HUES48 (cell line): ENCODE data around the gene INTS11.

Source experiments
- H3K27ac ChIP-seq: one replicate; pipeline ENCODE4 v1.7.0; 2013; ENCODE audit warnings: low read depth, low read length, inconsistent platforms
- H3K27me3 ChIP-seq: 2 replicates; pipeline ENCODE4 v1.6.1; 2013; ENCODE audit warnings: mild to moderate bottlenecking, low read length; ENCODE audit not compliant: control insufficient read depth, insufficient read depth
- H3K36me3 ChIP-seq: 2 replicates; pipeline ENCODE4 v1.6.1; 2013; ENCODE audit warnings: low read length; ENCODE audit not compliant: control insufficient read depth, insufficient read depth
- H3K4me1 ChIP-seq: 2 replicates; pipeline ENCODE4 v1.6.1; 2013; ENCODE audit warnings: mild to moderate bottlenecking, low read length; ENCODE audit not compliant: control insufficient read depth, insufficient read depth
- H3K4me3 ChIP-seq: 2 replicates; pipeline ENCODE4 v1.5.1; 2013; ENCODE audit warnings: mild to moderate bottlenecking, low read depth, low read length
- H3K9ac ChIP-seq: 2 replicates; pipeline ENCODE4 v1.6.1; 2013; ENCODE audit warnings: mild to moderate bottlenecking, low read depth, low read length, moderate library complexity
- H3K9me3 ChIP-seq: 2 replicates; pipeline ENCODE4 v1.6.1; 2013; ENCODE audit warnings: low read length; ENCODE audit not compliant: control insufficient read depth, insufficient read depth

The INTS11 gene

GRCh38 chr1:1309251-1310108 lies 15.0 kb downstream of the INTS11 start:
- Histone ChIP-seq H3K27me3 (no peaks in the 10 kb centered on the region; the same call in 1 of the 2 replicates), H3K36me3 (peaks cover 46% of the 10 kb centered on the region), H3K4me3 (peak overlapping the region; percentile 75), H3K9me3 (no peaks in the 10 kb centered on the region), H3K4me1 (peaks cover 36% of the 10 kb centered on the region), H3K27ac (peak overlapping the region; percentile 31), H3K9ac (peak overlapping the region; percentile 57; the same call in 1 of the 2 replicates)

DNA sequence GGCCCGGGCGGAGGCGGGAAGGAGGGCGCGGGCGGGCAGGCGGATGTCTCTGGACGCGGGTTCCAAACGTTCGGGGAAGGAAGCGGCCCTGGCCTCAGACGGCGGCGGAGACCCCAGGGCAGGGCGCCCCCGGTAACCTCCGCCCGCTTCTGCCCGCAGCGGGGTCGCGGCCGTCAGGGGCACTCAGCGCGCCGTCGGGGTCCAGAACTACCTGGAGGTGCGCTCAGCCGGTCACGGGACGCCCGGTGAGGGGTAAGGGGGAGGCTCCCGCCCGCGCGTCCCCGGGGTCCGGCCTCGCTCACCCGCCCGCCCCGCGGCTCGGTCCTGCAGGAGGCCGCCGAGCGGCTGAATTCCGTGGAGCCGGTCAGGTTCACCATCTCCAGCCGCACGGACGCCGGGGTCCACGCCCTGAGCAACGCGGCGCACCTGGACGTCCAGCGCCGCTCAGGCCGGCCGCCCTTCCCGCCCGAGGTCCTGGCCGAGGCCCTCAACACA lies 15.7 kb downstream of the INTS11 start:
- H3K4me1 ChIP-seq: peaks cover 38% of the 10 kb centered on the region
- peak overlapping the region; percentile 57; the same call in 1 of the 2 replicates for H3K9ac ChIP-seq
- H3K9me3 ChIP-seq: no peaks in the 10 kb centered on the region

GRCh38 chr1:1307923-1308755 lies 16.3 kb downstream of the INTS11 start, which contains the start of the genes ACAP3 and PUSL1:
Gene ACAP3, minus strand, starts transcription at chr1:1307930. Its CDS starts 115 bp downstream, at chr1:1307815.
Gene PUSL1, plus strand, starts transcription at chr1:1308597. Its CDS starts 47 bp downstream, at chr1:1308644.
- H3K4me1 ChIP-seq: peaks cover 38% of the 10 kb centered on the region

More for the DNA sequence above, 15.7 kb downstream of the INTS11 start:
- Histone ChIP-seq H3K27me3 (no peaks in the 10 kb centered on the region; the same call in 1 of the 2 replicates), H3K4me3 (peak overlapping the region; percentile 75), H3K36me3 (peaks cover 39% of the 10 kb centered on the region), H3K27ac (peak overlapping the region; percentile 85)

DNA sequence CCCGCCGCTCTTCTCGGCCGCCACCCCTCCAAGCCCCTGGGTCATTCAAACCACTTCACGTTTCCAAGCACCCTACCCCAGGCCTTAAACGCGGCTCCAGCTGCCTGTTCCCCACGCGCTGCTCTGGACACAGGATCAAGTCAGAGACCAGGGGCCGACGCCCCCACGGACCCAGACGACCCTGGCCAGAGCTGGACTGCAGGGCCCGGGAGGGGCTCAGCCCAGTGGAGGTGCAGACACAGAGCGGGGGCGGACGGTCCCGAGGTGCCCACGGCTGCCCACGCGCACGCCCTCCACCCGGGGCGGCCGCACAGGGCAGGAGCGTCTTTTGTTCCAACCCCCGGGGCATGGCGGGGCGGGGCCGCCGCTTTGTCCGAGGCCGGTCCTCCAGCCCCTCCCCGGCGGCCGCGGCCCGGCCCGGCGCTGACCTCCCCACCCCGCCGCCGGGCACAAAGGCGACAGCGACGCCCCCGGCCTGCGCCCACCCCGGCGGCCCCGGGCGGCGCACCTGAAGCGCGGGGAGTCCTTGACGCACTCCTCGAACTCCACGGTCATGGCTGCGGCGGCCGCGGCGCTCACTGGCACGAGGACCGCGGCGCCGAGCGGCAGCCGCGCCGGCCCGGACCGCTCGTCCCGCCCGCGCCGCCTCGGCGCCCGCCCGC lies 17.1 kb downstream of the INTS11 start:
- Histone ChIP-seq H3K27ac (peak overlapping the region; percentile 40), H3K36me3 (peaks cover 25% of the 10 kb centered on the region), H3K9me3 (no peaks in the 10 kb centered on the region), H3K27me3 (no peaks in the 10 kb centered on the region; the same call in 1 of the 2 replicates), H3K4me1 (peaks cover 38% of the 10 kb centered on the region), H3K4me3 (peak overlapping the region; percentile 75), H3K9ac (peak overlapping the region; percentile 28; the same call in 1 of the 2 replicates)

More at GRCh38 chr1:1307923-1308755, 16.3 kb downstream of the INTS11 start, which contains the start of the genes ACAP3 and PUSL1:
- Histone ChIP-seq H3K27me3 (no peaks in the 10 kb centered on the region; the same call in 1 of the 2 replicates), H3K4me3 (peak within 1 kb of the TSS; percentile 75), H3K9me3 (no peaks in the 10 kb centered on the region), H3K36me3 (peaks cover 32% of the 10 kb centered on the region), H3K27ac (peak within 1 kb of the TSS; percentile 86), H3K9ac (peak within 1 kb of the TSS; percentile 57; the same call in 1 of the 2 replicates)

GRCh38 chr1:1306661-1307260 lies 17.7 kb downstream of the INTS11 start:
- no peak overlapping the region for H3K9ac ChIP-seq
- no peaks in the 10 kb centered on the region; the same call in 1 of the 2 replicates for H3K27me3 ChIP-seq
- no peaks in the 10 kb centered on the region for H3K9me3 ChIP-seq
- peaks cover 19% of the 10 kb centered on the region for H3K36me3 ChIP-seq
- peaks cover 38% of the 10 kb centered on the region for H3K4me1 ChIP-seq
- H3K27ac ChIP-seq: no peak overlapping the region
- H3K4me3 ChIP-seq: peak overlapping the region; percentile 75

- H3K9ac ChIP-seq: no peak overlapping the region
- no peak overlapping the region; the same call in 1 of the 2 replicates for H3K4me3 ChIP-seq
- no peaks in the 10 kb centered on the region for H3K9me3 ChIP-seq
- H3K27me3 ChIP-seq: no peaks in the 10 kb centered on the region; the same call in 1 of the 2 replicates
- H3K4me1 ChIP-seq: peaks cover 38% of the 10 kb centered on the region
- peak overlapping the region; percentile 78 for H3K27ac ChIP-seq
- H3K36me3 ChIP-seq: peaks cover 13% of the 10 kb centered on the region
Observed at GRCh38 chr1:1306070-1306660, 18.3 kb downstream of the INTS11 start.

DNA sequence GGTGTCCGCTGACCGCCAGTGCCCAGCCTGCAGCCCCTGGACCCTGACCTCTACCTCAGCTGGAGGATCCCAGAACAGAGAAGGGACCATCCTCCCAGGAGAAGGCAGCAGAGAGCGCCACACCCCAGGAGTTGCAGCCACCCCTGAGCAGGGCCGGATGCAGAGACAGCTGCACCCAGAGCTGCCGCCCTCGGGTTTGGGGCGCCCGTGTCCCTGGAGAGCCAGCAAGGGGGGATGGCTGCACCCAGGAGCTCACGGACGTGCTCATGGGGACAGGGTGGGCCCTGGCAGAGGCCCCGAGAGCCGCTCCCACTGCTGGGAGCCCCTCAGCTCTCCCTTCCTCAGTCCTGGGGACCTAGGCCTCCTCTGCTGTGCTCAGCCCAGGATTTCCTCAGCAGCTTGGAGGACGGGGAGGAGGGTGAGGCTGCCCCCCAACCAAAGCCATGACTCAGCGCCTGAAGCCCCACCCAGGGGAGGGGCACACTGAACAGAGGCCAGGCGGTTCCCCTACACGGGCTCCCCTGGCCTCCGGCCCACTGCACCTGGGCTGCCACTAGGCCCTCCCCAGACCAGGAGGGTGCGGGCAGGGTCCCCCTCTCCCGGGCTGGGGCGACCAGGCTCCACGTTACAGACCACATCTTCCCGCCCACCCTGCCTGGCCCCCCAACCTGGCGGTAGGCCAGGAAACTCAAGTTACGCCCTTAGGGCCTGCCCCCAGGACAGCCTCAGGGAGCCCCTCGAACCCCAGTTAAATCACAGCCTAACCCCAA lies 19.0 kb downstream of the INTS11 start:
- Histone ChIP-seq H3K36me3 (peaks cover 6% of the 10 kb centered on the region), H3K9ac (0 out of 2 replicates have a peak overlapping the region, but pooled peaks have one; percentile 33), H3K4me3 (peak overlapping the region; percentile 47; the same call in 1 of the 2 replicates), H3K4me1 (peaks cover 38% of the 10 kb centered on the region), H3K27ac (peak overlapping the region; percentile 78), H3K27me3 (no peaks in the 10 kb centered on the region; the same call in 1 of the 2 replicates), H3K9me3 (no peaks in the 10 kb centered on the region)

DNA sequence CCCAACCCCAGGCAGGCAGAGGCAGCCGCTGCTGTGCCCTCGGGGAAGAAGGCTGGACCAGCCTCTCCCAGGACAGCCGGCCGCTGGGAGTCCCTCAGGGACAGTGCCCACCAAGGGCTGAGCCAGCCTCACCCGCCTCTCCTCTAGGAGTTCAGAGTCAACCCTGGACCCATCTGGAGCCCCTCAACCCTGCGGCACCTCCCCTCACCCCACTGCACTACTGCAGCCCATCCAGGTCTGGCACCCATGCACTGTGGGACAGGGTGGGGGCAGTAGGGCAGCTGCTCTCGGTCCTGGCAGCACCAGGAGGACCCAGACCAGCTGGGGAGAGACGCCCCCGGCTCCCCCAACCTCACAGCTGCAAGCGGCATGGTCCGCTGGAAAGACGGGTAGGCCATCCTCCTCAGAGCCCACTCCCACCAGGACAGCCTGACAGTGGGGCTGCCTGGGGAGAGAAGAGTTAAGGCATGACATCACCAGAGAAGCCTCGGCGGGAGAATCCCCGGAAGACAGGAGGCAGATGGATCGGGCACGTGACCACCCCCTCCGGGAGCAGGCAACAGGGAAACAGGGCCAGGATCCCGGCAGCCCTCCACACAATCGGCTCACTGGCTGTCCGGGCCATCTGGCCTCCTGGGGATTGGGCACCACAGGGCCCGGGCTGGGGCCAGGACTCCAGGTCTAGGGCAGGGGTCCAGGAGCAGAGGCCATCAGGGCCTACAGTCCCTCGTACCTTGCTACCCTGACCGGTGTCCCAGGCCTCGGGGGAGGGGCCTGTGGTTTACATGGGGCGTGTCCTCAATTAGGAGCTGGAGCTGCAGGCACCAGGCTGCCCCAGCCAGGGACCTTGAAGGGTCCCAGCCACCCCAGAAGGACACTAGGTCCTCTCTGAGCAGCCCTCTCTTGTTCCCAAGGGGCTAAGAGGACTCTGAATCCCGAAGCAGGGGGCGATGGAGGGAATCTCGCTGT lies 19.8 kb downstream of the INTS11 start:
- Histone ChIP-seq H3K27ac (peak overlapping the region; percentile 78), H3K4me1 (peaks cover 32% of the 10 kb centered on the region), H3K36me3 (no peaks in the 10 kb centered on the region), H3K4me3 (peak overlapping the region; percentile 47), H3K9ac (0 out of 2 replicates have a peak overlapping the region, but pooled peaks have one; percentile 28), H3K9me3 (no peaks in the 10 kb centered on the region), H3K27me3 (no peaks in the 10 kb centered on the region; the same call in 1 of the 2 replicates)
